GM21381 (cell line): ENCODE data around the gene NACA.
A peak's percentile ranks its signal among the peaks of the same experiment; 100 is the strongest.

Experiments used
- ATAC-seq: cut with Tn5 transposase; IDR thresholded peaks from one replicate; pipeline ENCODE4 v1.9.1; 2021; ENCODE audit warnings: mild to moderate bottlenecking, moderate library complexity; ENCODE audit not compliant: unreplicated experiment

Gene NACA

GRCh38 chr12:56694161-56694560 is 30.9 kb downstream of the NACA start:
- ATAC-seq = no peak

DNA sequence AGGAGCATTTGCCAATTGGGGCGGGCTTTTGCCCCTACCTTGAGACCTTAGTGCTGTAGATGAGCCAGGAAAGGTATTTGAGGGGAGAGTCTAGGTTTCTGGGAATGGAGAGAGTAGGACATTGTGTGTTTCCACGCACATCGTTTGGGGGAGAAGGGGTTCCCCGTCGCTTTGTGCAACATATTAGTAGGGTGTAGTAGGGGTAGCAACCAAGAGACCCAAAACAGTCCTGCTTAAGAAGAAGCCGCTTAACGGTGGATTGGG is 36.3 kb downstream of the NACA start:
- ATAC-seq = no peak

DNA sequence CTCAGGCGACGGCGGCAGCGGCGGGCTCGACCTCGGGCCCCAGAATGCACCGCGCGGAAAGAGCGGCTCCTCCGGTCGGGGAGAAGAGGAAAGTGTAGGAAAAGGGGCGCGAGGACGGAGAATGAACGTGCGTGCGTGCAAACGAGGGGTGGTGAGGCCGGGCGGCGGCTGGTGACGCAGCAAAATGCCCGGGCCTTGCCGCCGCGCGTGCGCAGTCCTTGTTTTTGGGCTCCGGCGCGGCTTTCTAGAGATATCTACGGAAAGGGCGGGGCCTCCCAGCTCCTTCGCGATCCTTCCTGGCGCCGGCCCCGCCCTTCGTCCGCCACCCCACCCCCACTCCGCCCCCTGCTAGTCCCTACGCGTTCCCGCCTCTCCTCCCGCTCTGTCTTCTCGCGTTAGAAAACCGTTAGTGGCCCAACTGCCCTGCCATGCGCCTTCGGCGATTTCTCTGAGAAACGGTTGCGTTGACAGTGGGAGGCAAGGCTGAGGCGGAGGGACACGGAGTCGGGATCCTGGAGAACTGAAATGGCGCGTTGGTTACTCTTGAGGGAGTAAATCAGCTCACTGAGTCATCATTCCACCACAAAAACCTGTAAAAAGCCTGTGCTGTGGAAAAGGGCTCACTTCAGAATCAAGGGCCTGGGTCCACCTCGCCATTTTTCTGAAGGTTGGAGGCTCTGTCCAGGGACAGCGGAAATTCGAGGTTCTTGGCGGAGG is 36.8 kb downstream of the NACA start, which contains the start of gene PTGES3:
Gene PTGES3 (minus strand): TSS at position 156 of the 717 bp plus-strand sequence. CDS start 285 bp downstream, outside the sequence.
- ATAC-seq = peak; percentile 63

- peak; percentile 30 for ATAC-seq
These were observed 37.6 kb downstream of the NACA start for GRCh38 chr12:56687223-56688128.

DNA sequence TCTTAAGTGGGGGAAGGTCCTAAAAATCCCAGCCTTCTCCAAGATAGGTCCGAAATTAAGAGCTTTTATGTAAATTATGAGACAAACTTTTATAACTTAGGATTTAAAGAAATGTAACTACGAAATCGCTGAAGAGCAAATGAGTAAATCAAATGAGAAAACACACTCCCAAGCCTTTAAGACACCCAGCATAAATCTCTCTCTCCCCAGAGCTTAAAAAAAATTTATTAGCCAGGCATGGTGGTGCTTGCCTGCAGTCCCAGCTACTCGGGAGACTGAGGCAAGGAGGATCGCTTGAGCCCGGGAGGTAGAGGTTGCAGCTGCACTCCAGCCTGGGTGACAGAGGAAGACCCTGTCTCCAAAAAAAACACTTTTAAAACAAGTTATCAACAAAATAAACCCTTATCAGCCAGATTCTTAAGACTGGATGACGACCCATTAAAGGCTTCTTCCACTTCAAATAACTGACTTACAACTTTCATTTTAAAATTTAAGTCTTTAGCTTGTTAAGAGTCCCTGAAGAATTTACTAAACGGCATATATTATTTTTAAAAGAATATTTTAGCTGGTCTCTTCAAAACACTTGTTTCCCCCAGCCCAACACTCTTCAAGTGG is 40.2 kb downstream of the NACA start:
- ATAC-seq = no peak

GRCh38 chr12:56682323-56682722 is 42.8 kb downstream of the NACA start:
- no peak for ATAC-seq

- ATAC-seq = no peak
These were observed 45.1 kb downstream of the NACA start for GRCh38 chr12:56679883-56680575.

DNA sequence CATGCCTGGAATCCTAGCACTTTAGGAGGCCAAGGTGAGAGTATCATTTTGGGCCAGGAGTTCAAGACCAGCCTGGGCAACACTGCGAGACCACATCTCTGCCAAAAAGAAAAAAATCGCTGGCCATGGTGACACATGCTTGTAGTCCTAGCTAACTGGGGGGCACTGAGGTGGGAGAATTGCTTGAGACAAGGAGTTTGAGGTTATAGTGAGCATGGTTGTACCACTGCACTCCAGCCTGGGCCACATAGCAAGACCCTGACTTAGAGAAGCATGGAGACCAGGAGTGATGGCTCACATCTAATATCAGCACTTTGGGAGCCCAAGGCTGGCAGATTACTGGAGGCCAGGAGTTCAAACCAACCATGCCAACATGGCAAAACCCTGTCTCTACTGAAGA is 46.2 kb downstream of the NACA start:
- no peak for ATAC-seq

GRCh38 chr12:56677680-56678079 is 47.4 kb downstream of the NACA start:
- ATAC-seq = peak; percentile 59

DNA sequence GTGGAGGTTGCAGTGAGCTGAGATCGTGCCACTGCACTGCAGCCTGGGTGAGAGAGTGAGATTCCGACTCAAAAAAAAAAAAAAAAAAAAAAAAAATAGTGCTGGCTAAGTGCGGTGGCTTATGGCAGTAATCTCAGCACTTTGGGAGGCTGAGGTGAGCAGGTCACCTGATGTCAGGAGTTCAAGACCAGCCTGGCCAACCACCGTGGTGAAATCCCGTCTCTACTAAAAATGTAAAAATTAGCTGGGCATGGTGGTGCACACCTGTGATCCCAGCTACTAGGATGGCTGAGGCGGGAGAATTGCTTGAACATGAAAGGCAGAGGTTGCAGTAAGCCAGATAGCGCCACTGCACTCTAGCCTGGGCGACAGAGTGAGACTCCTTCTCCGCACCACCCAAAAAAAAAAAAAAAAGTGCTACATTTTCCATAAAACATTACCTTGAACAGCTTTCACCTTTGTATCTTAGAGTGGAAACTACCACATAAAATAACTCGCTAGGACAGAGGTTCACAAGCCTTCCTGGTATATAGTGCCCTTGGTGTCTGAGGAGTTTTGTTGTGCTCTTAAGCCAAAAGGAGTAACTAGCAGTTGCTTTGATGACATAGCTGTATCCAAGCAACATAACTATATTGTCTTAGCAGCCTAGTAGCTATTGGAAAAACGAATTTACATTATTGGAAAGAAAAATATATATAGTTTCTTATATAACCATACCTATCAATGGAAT is 48.1 kb downstream of the NACA start:
- ATAC-seq = no peak

DNA sequence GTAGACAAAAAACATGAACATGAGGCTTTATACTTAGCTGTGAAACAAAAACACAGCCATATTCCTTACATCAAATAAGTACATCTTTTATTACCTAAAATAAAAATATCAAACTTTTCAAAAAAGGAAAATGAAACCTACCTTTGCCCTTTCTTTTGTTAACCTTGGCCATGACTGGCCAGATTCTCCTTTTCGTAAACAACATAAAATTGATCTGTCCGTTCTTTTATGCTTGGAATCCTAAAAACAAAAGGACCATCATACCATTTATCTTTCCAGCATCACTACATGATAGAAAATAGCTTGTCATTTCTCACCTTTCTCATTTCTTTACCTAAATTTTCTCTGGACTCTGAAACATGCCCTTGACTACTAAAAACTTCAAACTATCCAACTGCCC is 53.5 kb downstream of the NACA start:
- no peak for ATAC-seq

DNA sequence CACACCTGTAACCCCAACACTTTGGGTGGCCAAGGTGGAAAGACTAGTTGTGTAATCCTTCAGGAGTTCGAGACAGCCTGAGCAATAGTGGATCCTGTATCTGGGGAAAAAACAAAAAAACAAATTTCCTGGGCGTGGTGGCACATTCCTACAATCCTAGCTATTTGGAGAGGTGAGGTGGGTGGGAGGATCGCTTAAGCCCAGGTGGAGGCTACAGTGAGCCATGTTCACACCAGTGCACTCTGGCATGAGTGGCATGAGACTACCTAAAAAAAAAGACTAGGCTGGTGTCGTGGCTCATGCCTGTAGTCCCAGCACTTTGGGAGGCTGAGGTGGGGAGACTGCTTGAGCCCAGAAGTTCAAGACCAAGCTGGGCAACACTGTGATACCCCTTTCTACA is 54.3 kb downstream of the NACA start:
- ATAC-seq = no peak

DNA sequence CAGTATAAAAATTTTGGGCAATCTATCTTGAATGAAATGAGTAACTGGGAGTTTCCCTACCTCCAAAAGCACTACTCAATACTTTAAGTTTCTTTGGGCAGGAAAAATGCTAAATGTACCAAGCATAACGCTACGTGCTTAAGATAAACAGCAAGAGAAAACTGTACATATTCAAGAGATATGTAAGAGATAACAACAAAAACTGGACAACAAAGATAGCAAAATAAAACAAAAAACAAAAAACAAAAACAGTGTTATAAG is 57.0 kb downstream of the NACA start:
- ATAC-seq = no peak
